Activated CD8-positive, alpha-beta memory T cell treated with anti-CD3 and anti-CD28 coated beads, Interleukin-2, amount 50 U/mL, for 24 hours (primary cell): Measurements from ENCODE around the gene FCHSD1.
A peak's percentile ranks its signal among the peaks of the same experiment; 100 is the strongest.

Experiments
- DNase-seq: peaks from one replicate; pipeline ENCODE4 v3.0.0-alpha.2; 2020; ENCODE audit errors: extremely low read depth

The FCHSD1 gene

GRCh38 chr5:141650851-141651727, at the start of gene FCHSD1:
Gene FCHSD1, minus strand, starts transcription at chr5:141651418. Its CDS starts 50 bp downstream, at chr5:141651368.
- DNase-seq = peak; percentile 61

DNA sequence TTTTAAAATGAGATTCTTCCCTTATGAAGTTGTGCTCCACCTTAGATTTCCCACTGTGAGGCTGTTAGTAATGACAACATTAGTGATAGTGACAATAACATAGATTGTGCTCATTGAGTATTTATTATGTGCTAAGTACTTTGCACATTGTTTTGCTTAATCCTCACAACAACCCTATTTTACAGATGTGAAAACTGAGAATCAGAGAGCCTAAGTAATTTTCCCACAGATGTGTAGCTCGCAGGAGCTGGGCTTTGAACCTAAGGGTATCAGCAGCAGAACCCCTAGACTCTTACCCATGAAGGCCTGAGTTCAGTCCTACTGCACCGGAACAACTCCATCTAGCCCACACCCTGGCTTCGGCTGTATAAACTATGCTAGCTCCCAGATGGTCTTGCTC, 46.4 kb upstream of the FCHSD1 start:
- no peak for DNase-seq

DNA sequence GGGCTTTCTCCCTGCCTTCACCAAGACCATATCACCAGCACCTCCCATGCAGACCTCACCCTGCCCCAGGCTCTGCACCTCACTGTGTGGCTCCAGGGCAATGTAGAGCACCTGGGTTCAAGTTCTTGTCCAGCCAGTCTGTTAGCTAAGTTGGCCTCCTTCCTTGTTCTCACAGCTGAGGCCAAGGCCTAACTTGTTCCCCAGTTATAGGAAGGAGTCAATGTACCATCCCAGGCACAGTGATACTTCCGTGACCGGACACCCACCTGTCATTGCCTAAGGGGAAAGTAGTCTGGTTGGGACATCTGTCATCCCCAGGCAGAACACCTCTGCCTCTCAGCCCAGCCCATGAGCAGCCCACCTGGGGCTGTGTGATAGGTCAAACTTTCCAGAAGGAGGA, 45.2 kb upstream of the FCHSD1 start:
- DNase-seq = no peak

- no peak for DNase-seq
Measured at GRCh38 chr5:141695627-141696215, 44.5 kb upstream of the FCHSD1 start.

GRCh38 chr5:141694479-141694878, 43.3 kb upstream of the FCHSD1 start:
- DNase-seq = no peak

GRCh38 chr5:141692919-141693725, 41.9 kb upstream of the FCHSD1 start:
- peak; percentile 47 for DNase-seq

DNA sequence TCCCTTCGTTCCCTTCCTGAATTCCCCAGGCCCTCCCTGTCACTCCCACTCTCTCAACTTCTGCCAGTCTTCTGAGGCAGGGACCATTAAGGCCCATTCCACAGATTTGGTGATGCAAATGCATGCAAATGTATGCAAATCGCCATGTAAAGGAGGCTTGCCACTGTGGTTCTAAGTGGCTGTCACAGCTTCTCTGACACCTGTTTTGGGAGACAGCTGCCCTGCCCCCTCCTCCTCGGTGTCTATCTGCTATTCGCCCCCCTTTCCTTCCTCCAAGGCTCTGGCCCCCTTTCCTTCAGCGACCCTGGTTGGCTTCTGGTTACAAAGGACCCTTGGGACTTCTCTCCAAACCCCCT, 41.3 kb upstream of the FCHSD1 start:
- no peak for DNase-seq

GRCh38 chr5:141691867-141692532, 40.8 kb upstream of the FCHSD1 start:
- peak; percentile 63 for DNase-seq

GRCh38 chr5:141691286-141691866, 40.2 kb upstream of the FCHSD1 start:
- no peak for DNase-seq

DNA sequence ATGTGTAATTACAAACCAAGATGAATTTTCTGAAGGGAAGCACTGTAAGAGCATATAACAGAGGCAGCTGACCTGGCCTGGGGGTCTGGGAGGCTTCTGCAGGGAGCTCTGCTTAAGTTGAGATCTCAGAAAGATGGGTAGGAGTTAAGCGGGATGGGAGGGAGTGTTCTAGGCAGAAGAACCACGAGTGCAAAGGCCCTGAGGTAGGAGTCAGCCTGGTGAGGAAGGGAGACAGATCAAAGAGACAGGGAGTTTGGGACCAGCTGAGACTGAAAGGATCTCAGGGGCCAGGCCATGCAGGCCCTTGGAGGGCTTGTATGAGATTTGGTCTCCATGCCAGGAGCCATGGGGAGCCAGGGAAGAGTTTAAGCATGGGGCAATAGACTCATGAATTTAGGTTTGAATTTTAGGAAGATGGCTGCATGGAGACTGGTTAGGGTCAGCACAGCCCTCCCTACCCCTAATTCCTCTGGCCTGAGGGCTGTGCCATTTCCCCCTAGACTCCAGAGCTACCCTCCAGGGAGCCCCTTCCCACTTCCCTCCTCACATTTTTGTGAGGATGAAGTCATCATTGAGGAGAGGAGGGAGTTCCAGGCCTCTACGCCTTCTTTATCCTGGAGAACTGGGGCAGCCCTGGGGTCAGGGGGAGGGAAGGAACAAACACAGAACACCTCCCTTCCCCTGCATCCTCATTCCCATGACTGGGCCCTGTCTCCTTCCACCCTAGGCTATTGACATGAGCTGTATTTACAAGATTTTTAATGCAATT, 35.6 kb upstream of the FCHSD1 start:
- DNase-seq = no peak

DNA sequence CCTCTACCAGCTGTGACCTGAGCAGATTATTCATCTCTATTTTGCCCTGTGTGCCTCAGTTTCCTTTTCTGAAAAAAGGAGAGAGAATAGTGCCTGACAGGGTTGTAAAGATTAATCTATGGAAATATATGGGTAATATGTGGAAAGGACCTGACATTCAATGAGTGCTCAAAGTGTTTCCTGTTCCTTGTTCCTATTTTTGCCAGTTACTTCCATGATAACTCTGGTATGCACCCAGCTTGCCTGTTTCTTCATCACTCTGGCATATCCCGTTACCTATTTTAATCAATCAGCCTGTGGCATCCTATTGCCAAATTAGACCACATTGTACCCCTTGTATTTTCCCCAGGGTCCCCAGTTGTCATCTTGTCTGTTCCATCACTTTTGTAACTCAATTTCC, 34.4 kb upstream of the FCHSD1 start:
- no peak for DNase-seq

GRCh38 chr5:141683596-141684141, 32.5 kb upstream of the FCHSD1 start:
- no peak for DNase-seq

GRCh38 chr5:141681695-141682641, 30.8 kb upstream of the FCHSD1 start, which contains the start of gene ARAP3:
Gene ARAP3, minus strand, starts transcription at chr5:141682230. Its CDS starts 1,744 bp downstream, at chr5:141680486.
- no peak for DNase-seq

GRCh38 chr5:141681295-141681694, 30.1 kb upstream of the FCHSD1 start:
- DNase-seq = no peak

GRCh38 chr5:141680751-141681201, 29.6 kb upstream of the FCHSD1 start:
- DNase-seq = no peak

DNA sequence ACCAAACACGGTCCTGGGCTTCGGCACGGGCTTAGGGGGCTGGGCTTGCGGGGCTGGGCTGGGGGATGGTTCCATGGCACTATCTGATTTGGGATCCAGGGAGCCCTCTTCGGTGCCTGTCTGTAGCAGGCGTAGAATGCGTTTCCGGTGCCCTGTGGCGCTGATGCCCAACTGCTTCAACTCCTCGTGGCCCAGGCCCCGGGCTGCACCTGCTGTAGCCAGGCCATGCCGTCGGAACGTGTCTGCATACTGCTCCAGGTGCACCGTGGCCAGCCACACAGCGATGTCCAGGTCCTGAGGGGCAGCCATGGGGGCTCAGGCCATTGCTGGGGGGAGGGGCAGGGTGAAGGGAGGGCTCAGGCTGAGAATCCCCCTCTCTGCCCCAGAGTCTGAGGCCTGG, 29.0 kb upstream of the FCHSD1 start:
- no peak for DNase-seq

DNA sequence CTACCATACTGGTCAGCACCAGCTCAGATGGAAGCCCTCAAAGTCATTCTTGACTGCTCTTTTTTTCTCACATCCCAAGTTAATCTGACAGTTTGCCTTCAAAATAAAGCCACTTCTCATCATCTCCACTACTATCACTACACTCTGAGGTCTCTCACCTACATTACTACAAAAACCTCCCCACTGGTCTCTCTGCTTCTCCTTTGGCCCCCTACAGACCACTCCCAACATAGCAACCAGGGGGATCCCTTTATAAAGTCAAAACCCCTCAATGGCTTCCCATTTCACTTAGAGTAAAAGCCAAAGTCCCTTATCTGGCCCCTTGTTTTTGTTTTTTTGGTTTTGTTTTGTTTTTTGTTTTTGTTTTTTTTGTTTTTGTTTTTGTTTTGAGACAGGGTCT, 26.2 kb upstream of the FCHSD1 start:
- no peak for DNase-seq

- DNase-seq = no peak
Measured at GRCh38 chr5:141675672-141676071, 24.5 kb upstream of the FCHSD1 start.

DNA sequence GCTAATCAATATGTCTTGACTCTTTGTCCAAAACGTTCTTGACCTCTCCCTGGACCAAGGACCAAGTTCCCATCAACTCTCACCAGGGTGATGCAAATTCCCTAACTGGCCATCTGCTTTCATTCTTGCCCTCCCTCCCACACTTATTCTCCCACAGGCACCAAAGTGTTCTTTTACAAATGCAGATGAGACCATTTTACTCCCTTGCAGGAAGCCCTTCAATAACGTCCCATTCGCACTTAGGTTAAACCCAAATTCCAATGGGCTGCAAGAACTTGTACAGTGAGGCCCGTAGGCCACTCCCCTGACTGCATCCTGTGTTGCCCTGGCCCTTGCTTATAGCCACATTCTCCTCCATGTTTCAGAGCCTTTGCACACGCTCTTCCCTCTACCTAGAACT, 23.5 kb upstream of the FCHSD1 start:
- DNase-seq = no peak
